HG03521 (cell line): ENCODE measurements around the gene POPDC2.
"Not testable (repeated sequence)": the region's sequence is repeated elsewhere in the genome, so short reads cannot be mapped to it uniquely, and the experiment has no call there.

Experiments
- ATAC-seq: cut with Tn5 transposase; IDR thresholded peaks from one replicate; pipeline ENCODE4 v1.9.1; 2021; ENCODE audit warnings: mild to moderate bottlenecking, moderate library complexity; ENCODE audit not compliant: unreplicated experiment

Gene POPDC2

GRCh38 chr3:119620899-119621298 is 39.5 kb downstream of the POPDC2 start:
- no peak for ATAC-seq

GRCh38 chr3:119619094-119619493 is 41.3 kb downstream of the POPDC2 start:
- ATAC-seq: no peak

- no peak for ATAC-seq
Measured at GRCh38 chr3:119616056-119616455, 44.3 kb downstream of the POPDC2 start.

- no peak for ATAC-seq
Measured at GRCh38 chr3:119613872-119614271, 46.5 kb downstream of the POPDC2 start.

- no peak for ATAC-seq
Measured at GRCh38 chr3:119613201-119613600, 47.2 kb downstream of the POPDC2 start.

- no peak for ATAC-seq
Measured at GRCh38 chr3:119611664-119612063, 48.7 kb downstream of the POPDC2 start.

- no peak for ATAC-seq
Measured at GRCh38 chr3:119609301-119609700, 51.1 kb downstream of the POPDC2 start.

- ATAC-seq: no peak
Measured at GRCh38 chr3:119608405-119609000, 51.9 kb downstream of the POPDC2 start.

- no peak for ATAC-seq
Measured at GRCh38 chr3:119604878-119605277, 55.5 kb downstream of the POPDC2 start.

- no peak for ATAC-seq
Measured at GRCh38 chr3:119602676-119603075, 57.7 kb downstream of the POPDC2 start.

- no peak for ATAC-seq
Measured at GRCh38 chr3:119601154-119601553, 59.2 kb downstream of the POPDC2 start.

GRCh38 chr3:119600732-119601131 is 59.7 kb downstream of the POPDC2 start:
- ATAC-seq: peak; percentile 77

- no peak for ATAC-seq
Measured at GRCh38 chr3:119599558-119600174, 60.7 kb downstream of the POPDC2 start.

- ATAC-seq: no peak
Measured at GRCh38 chr3:119598410-119599098, 61.8 kb downstream of the POPDC2 start.

GRCh38 chr3:119597548-119598288 is 62.7 kb downstream of the POPDC2 start, which contains the start of gene PLA1A:
Gene PLA1A, plus strand, starts transcription at chr3:119597885. Its CDS starts 29 bp downstream, at chr3:119597914.
- ATAC-seq: no peak

- ATAC-seq: no peak
Measured at GRCh38 chr3:119596398-119596797, 64.0 kb downstream of the POPDC2 start.

- ATAC-seq: no peak
Measured at GRCh38 chr3:119595639-119596334, 64.6 kb downstream of the POPDC2 start.

GRCh38 chr3:119594929-119595328 is 65.5 kb downstream of the POPDC2 start:
- ATAC-seq: not testable (repeated sequence)

- ATAC-seq: no peak
Measured at GRCh38 chr3:119594066-119594465, 66.3 kb downstream of the POPDC2 start.

GRCh38 chr3:119592861-119593260 is 67.5 kb downstream of the POPDC2 start:
- no peak for ATAC-seq
